WTC11 (cell line): ENCODE results near the gene DNAAF9. TPM values are rescaled to one million over a fixed set of nuclear protein-coding genes. Genes with fewer than 3 reads are reported as not detected.
A peak's percentile ranks its signal among the peaks of the same experiment; 100 is the strongest.

Source experiments
- ATAC-seq: fragments of 200-7000 bp; cut with Tn5 transposase; 2 replicates; pipeline ENCODE4 v1.10.0; 2021; ENCODE audit warnings: mild to moderate bottlenecking, moderate library complexity
- CTCF ChIA-PET: fragments of 300-600 bp; sonication (Branson Sonifier 250); formaldehyde crosslinking; loops from one replicate; lab custom pipeline; 2021; ENCODE audit warnings: antibody characterized with exemption; lab: Charles Lee
- POLR2A ChIA-PET: fragments of 350-600 bp; sonication (Branson Sonifier 250); formaldehyde crosslinking; loops from one replicate; lab custom pipeline; 2021; ENCODE audit warnings: antibody characterized with exemption; lab: Charles Lee
- DNase-seq: peaks from one replicate; pipeline ENCODE4 v3.0.0; 2021; ENCODE audit warnings: low spot score
- H3K27ac Mint-ChIP-seq: 2 replicates; pipeline ENCODE4 v1.8.0; 2021; ENCODE audit warnings: mixed read lengths
- H3K27me3 Mint-ChIP-seq: 2 replicates; pipeline ENCODE4 v1.8.0; 2021; ENCODE audit warnings: low read depth, mild to moderate bottlenecking, moderate library complexity, mixed read lengths
- H3K36me3 Mint-ChIP-seq: 2 replicates; pipeline ENCODE4 v1.8.0; 2021; ENCODE audit warnings: mixed read lengths
- H3K4me1 Mint-ChIP-seq: 2 replicates; pipeline ENCODE4 v1.8.0; 2022; ENCODE audit warnings: mixed read lengths
- H3K4me3 Mint-ChIP-seq: 2 replicates; pipeline ENCODE4 v1.8.0; 2021; ENCODE audit warnings: mild to moderate bottlenecking, moderate library complexity, mixed read lengths
- H3K9me3 Mint-ChIP-seq: 2 replicates; pipeline ENCODE4 v1.8.0; 2021; ENCODE audit warnings: mixed read lengths
- ERG ChIP-seq: fragments of 250-450 bp; sonication (Bioruptor Pico); IDR thresholded peaks from 2 replicates; pipeline ENCODE4 v1.8.0; 2021; ENCODE audit warnings: mild to moderate bottlenecking
- ESRRA ChIP-seq: sonication (generic); formaldehyde crosslinking; IDR thresholded peaks from 2 replicates; pipeline ENCODE4 v1.8.1; 2022; ENCODE audit warnings: mild to moderate bottlenecking, missing genetic modification reagents, borderline replicate concordance
- FOXK1 ChIP-seq: sonication (generic); formaldehyde crosslinking; IDR thresholded peaks from 2 replicates; pipeline ENCODE4 v1.8.0; 2022; ENCODE audit warnings: mild to moderate bottlenecking, moderate library complexity, missing genetic modification reagents
- FOXP1 ChIP-seq: sonication (generic); formaldehyde crosslinking; IDR thresholded peaks from 2 replicates; pipeline ENCODE4 v1.8.0; 2022; ENCODE audit warnings: missing genetic modification reagents, mild to moderate bottlenecking, moderate library complexity, borderline replicate concordance
- IRF1 ChIP-seq: sonication (generic); formaldehyde crosslinking; IDR thresholded peaks from 2 replicates; pipeline ENCODE4 v1.8.0; 2023; ENCODE audit warnings: missing genetic modification reagents
- IRF2 ChIP-seq: sonication (generic); formaldehyde crosslinking; IDR thresholded peaks from 2 replicates; pipeline ENCODE4 v1.8.0; 2022; ENCODE audit warnings: low read depth, missing genetic modification reagents, borderline replicate concordance
- NFATC4 ChIP-seq: fragments of 250-450 bp; sonication (Bioruptor Pico); IDR thresholded peaks from 2 replicates; pipeline ENCODE4 v1.9.0; 2021; ENCODE audit warnings: mild to moderate bottlenecking
- NR1H2 ChIP-seq: sonication (generic); formaldehyde crosslinking; IDR thresholded peaks from 2 replicates; pipeline ENCODE4 v1.9.0; 2021; ENCODE audit warnings: mild to moderate bottlenecking, moderate library complexity, missing genetic modification reagents
- NR3C1 ChIP-seq: sonication (generic); formaldehyde crosslinking; conservative IDR thresholded peaks from 2 replicates; pipeline ENCODE4 v1.8.1; 2023; ENCODE audit warnings: low read depth, mild to moderate bottlenecking, missing genetic modification reagents
- RORB ChIP-seq: fragments of 250-450 bp; sonication (Bioruptor Pico); IDR thresholded peaks from 2 replicates; pipeline ENCODE4 v1.9.0; 2021; ENCODE audit warnings: mild to moderate bottlenecking
- TEAD1 ChIP-seq: sonication (generic); formaldehyde crosslinking; IDR thresholded peaks from 2 replicates; pipeline ENCODE4 v1.8.0; 2022; ENCODE audit warnings: mild to moderate bottlenecking, missing genetic modification reagents
- ZBTB43 ChIP-seq: sonication (generic); formaldehyde crosslinking; IDR thresholded peaks from 2 replicates; pipeline ENCODE4 v1.8.1; 2023; ENCODE audit warnings: mild to moderate bottlenecking, missing genetic modification reagents
- ZNF121 ChIP-seq: sonication (generic); formaldehyde crosslinking; IDR thresholded peaks from 2 replicates; pipeline ENCODE4 v1.8.0; 2023; ENCODE audit warnings: missing genetic modification reagents
- ZNF219 ChIP-seq: sonication (generic); formaldehyde crosslinking; IDR thresholded peaks from 2 replicates; pipeline ENCODE4 v1.8.0; 2023; ENCODE audit warnings: missing genetic modification reagents, mild to moderate bottlenecking, borderline replicate concordance
- ZNF671 ChIP-seq: fragments of 250-450 bp; sonication (Bioruptor Pico); IDR thresholded peaks from 2 replicates; pipeline ENCODE4 v1.8.0; 2021; ENCODE audit warnings: mild to moderate bottlenecking
- total RNA-seq: library from RNA; stranded (reverse); gene quantifications from 3 replicates; pipeline ENCODE4 v1.2.3, GENCODE V29; 2021
- TF ChIP-seq, protein P1 (sequence below): sonication (generic); formaldehyde crosslinking; IDR thresholded peaks from 2 replicates; pipeline ENCODE4 v1.8.0; 2023; ENCODE audit warnings: mild to moderate bottlenecking, missing genetic modification reagents
- TF ChIP-seq, protein P2 (sequence below): sonication (generic); formaldehyde crosslinking; conservative IDR thresholded peaks from 2 replicates; pipeline ENCODE4 v1.8.1; 2022; ENCODE audit warnings: mild to moderate bottlenecking, missing genetic modification reagents
- TF ChIP-seq, protein P3 (sequence below): sonication (generic); formaldehyde crosslinking; IDR thresholded peaks from 2 replicates; pipeline ENCODE4 v1.8.0; 2022; ENCODE audit warnings: mild to moderate bottlenecking, missing genetic modification reagents
- TF ChIP-seq, protein P4 (sequence below): fragments of 250-450 bp; sonication (Bioruptor Pico); IDR thresholded peaks from 2 replicates; pipeline ENCODE4 v1.9.0; 2021; ENCODE audit warnings: moderate library complexity, mild to moderate bottlenecking, inconsistent platforms, borderline replicate concordance

Gene DNAAF9
- total RNA-seq, 1 experiment from 2014 or later = 6.3 TPM

DNA sequence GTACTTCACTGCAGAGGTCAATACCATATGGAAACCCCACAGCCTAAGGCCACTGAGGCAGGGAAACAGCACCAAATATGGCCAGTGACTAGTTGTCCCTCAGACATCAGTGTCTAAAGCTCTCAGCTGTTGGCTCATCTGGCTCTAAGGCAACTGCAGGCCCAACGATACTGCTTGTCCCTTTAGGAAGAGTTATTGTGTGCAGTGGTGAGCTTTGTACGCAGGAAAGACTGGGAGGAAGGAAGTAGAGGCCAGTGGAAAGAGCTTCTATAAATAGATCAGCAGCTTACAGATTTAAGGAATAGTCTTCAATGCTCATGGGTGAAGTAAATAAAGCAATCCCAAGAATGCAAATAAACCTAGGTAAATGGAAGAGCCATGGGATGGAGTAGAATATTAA lies 29.3 kb downstream of the DNAAF9 start:
- H3K4me3 Mint-ChIP-seq = no peak overlapping the region
- no peak for DNase-seq
- H3K4me1 Mint-ChIP-seq = peaks cover 21% of the 10 kb centered on the region
- H3K36me3 Mint-ChIP-seq = peaks cover 38% of the 10 kb centered on the region
- ATAC-seq = no peak
- H3K27me3 Mint-ChIP-seq = no peaks in the 10 kb centered on the region
- POLR2A ChIA-PET = no interaction called here
- H3K27ac Mint-ChIP-seq = peak overlapping the region; percentile 61
- peaks cover 11% of the 10 kb centered on the region; the same call in 1 of the 2 replicates for H3K9me3 Mint-ChIP-seq
- TF ChIP-seq NR3C1 (CRISPR knock-in tag) = no peak
- TF ChIP-seq, protein P1, sequence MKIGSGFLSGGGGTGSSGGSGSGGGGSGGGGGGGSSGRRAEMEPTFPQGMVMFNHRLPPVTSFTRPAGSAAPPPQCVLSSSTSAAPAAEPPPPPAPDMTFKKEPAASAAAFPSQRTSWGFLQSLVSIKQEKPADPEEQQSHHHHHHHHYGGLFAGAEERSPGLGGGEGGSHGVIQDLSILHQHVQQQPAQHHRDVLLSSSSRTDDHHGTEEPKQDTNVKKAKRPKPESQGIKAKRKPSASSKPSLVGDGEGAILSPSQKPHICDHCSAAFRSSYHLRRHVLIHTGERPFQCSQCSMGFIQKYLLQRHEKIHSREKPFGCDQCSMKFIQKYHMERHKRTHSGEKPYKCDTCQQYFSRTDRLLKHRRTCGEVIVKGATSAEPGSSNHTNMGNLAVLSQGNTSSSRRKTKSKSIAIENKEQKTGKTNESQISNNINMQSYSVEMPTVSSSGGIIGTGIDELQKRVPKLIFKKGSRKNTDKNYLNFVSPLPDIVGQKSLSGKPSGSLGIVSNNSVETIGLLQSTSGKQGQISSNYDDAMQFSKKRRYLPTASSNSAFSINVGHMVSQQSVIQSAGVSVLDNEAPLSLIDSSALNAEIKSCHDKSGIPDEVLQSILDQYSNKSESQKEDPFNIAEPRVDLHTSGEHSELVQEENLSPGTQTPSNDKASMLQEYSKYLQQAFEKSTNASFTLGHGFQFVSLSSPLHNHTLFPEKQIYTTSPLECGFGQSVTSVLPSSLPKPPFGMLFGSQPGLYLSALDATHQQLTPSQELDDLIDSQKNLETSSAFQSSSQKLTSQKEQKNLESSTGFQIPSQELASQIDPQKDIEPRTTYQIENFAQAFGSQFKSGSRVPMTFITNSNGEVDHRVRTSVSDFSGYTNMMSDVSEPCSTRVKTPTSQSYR (CRISPR knock-in tag) = no peak
- no peak for TF ChIP-seq ESRRA (CRISPR knock-in tag)
- TF ChIP-seq ZNF671 (CRISPR knock-in tag) = no peak
- TF ChIP-seq, all 79 proteins: peak for 0
- CTCF ChIA-PET = interaction anchor here (1.0 kb wide), 1 partner anchor 61 kb away, joined by 3 read pairs; no protein-coding TSS in a partner anchor

DNA sequence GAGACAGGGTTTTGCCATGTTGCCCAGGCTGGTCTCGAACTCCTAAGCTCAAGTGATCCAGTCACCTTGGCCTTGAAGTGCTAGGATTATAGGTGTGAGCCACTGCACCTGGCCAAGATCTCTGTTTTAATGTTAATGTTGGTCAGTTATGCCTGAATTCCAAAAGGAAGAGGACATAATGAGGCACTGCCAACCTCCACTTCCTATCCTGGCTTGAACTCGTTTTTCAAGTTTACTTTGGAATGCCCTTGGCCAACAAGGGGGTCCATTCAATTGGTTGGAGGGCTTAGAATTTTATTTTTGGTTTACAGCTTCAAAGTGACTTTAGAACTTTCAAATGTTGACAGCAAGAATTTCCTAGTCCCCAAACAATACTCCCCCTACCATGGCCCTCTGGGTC lies 29.8 kb downstream of the DNAAF9 start:
- Mint-ChIP-seq H3K36me3 (peaks cover 42% of the 10 kb centered on the region), H3K4me1 (peaks cover 21% of the 10 kb centered on the region), H3K9me3 (peaks cover 11% of the 10 kb centered on the region; the same call in 1 of the 2 replicates), H3K27ac (peak overlapping the region; percentile 61; the same call in 1 of the 2 replicates), H3K4me3 (no peak overlapping the region), H3K27me3 (no peaks in the 10 kb centered on the region)
- POLR2A ChIA-PET = no interaction called here
- CTCF ChIA-PET = interaction anchor here (1.0 kb wide), 1 partner anchor 61 kb away, joined by 3 read pairs; no protein-coding TSS in a partner anchor
- TF ChIP-seq ZNF671 (CRISPR knock-in tag) (no peak), ZBTB43 (no peak), ZNF121 (CRISPR knock-in tag) (no peak), RORB (CRISPR knock-in tag) (no peak), TEAD1 (CRISPR knock-in tag) (no peak), FOXK1 (CRISPR knock-in tag) (no peak), FOXP1 (CRISPR knock-in tag) (no peak), IRF2 (no peak), NR1H2 (CRISPR knock-in tag) (no peak), ERG (CRISPR knock-in tag) (no peak), ZNF219 (no peak), IRF1 (CRISPR knock-in tag) (no peak), NFATC4 (CRISPR knock-in tag) (no peak)
- TF ChIP-seq, protein P2, sequence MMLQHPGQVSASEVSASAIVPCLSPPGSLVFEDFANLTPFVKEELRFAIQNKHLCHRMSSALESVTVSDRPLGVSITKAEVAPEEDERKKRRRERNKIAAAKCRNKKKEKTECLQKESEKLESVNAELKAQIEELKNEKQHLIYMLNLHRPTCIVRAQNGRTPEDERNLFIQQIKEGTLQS = no peak
- TF ChIP-seq, protein P3, sequence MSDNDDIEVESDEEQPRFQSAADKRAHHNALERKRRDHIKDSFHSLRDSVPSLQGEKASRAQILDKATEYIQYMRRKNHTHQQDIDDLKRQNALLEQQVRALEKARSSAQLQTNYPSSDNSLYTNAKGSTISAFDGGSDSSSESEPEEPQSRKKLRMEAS = no peak
- TF ChIP-seq, protein P1 (CRISPR knock-in tag) = no peak
- TF ChIP-seq, protein P4, sequence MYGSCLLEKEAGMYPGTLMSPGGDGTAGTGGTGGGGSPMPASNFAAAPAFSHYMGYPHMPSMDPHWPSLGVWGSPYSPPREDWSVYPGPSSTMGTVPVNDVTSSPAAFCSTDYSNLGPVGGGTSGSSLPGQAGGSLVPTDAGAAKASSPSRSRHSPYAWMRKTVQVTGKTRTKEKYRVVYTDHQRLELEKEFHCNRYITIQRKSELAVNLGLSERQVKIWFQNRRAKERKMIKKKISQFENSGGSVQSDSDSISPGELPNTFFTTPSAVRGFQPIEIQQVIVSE = no peak
- ATAC-seq (peak; percentile 58), DNase-seq (no peak)
